ENCODE data around the gene SETD5. TPM values are rescaled to one million over a fixed set of nuclear protein-coding genes. Genes with fewer than 3 reads are reported as not detected.

Gene SETD5
- total RNA-seq, 1 experiment from 2014 or later: 279 TPM

DNA sequence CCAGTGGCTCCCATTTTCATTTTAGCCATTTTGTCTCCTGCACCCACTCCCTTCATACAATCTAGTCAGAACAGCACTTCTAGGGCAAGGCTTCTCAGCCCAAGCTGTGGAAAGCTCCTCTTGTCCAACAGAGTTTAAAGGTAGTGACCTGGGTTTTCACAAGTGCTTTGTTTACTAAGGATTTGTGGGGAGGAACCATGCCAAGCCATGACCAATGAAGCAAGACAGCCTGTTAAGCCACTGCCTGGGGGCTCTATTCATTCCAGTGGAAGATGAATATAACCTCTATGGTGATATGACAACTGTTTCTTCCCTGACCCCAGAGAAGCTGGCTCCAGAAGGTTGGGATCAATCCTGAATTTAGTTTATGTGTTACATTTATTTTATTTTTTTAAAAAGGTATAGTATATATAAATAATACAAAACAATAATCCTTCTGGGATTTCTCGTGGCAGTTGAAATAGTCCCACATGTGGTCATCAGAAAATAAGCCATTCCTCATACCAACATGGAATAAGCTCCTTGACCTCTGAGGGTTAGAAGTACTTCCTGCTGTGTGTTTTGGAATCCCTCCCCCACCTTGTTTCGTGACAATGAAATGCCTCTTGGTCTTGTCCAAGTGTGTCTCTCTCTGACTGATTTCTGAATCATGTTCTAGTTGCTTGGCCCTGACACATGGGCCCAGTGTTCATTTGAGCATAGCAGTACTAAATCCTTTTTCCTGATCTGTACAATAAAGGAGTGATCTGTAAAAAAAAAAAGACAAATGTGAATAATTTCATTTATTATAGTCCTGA, 47.9 kb upstream of the SETD5 start:
- Mint-ChIP-seq H3K4me1 (peaks cover 49% of the 10 kb centered on the region), H3K4me3 (no peak overlapping the region), H3K36me3 (no peaks in the 10 kb centered on the region), H3K9me3 (no peaks in the 10 kb centered on the region), H3K27ac (no peak overlapping the region; the same call in 1 of the 2 replicates), H3K27me3 (ENCODE audit: low read depth) (no peaks in the 10 kb centered on the region)
- DNase-seq (ENCODE audit: low spot score): no peak
- CTCF ChIA-PET: interaction anchor here (1.1 kb wide), 1 partner anchor 151 kb away, joined by 3 read pairs; no protein-coding TSS in a partner anchor
- ATAC-seq: no peak
- TF ChIP-seq, protein P1, sequence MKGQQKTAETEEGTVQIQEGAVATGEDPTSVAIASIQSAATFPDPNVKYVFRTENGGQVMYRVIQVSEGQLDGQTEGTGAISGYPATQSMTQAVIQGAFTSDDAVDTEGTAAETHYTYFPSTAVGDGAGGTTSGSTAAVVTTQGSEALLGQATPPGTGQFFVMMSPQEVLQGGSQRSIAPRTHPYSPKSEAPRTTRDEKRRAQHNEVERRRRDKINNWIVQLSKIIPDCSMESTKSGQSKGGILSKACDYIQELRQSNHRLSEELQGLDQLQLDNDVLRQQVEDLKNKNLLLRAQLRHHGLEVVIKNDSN (CRISPR knock-in tag; IDR thresholded peaks at IDR 0.05): no peak
- TF ChIP-seq MYBL2 (CRISPR knock-in tag; IDR thresholded peaks at IDR 0.05) (no peak), ETV6 (CRISPR knock-in tag; IDR thresholded peaks at IDR 0.05) (no peak), CREM (CRISPR knock-in tag; IDR thresholded peaks at IDR 0.05) (no peak), JAZF1 (CRISPR knock-in tag; IDR thresholded peaks at IDR 0.05) (no peak), NR2C2 (CRISPR knock-in tag; IDR thresholded peaks at IDR 0.05) (no peak), GTF2I (CRISPR knock-in tag; conservative IDR thresholded peaks at IDR 0.05) (no peak)
- TF ChIP-seq, protein P2, sequence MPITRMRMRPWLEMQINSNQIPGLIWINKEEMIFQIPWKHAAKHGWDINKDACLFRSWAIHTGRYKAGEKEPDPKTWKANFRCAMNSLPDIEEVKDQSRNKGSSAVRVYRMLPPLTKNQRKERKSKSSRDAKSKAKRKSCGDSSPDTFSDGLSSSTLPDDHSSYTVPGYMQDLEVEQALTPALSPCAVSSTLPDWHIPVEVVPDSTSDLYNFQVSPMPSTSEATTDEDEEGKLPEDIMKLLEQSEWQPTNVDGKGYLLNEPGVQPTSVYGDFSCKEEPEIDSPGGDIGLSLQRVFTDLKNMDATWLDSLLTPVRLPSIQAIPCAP (CRISPR knock-in tag; IDR thresholded peaks at IDR 0.05): no peak
- POLR2A ChIA-PET: no interaction called here

DNA sequence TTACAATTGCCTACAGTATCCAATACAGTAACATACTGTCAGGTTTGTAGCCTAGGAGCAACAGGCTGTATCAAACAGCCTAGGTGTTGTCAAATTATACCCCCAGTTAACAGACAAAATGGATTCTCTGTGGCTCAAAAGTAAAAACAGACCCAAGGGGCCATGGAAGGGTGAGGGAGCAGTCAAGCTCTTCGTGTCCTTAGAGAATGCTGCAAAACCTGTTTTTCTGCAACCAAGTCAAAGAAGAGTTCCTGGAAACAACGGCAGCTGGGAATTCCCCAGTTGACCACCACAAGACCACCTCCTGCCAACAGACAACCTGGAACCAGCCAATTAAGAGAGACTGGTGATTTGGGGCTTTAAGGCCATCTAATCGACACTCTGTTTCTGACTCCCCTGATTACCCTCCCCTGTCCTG, 45.7 kb upstream of the SETD5 start:
- POLR2A ChIA-PET: interaction anchor here (1.0 to 1.1 kb wide), 2 partner anchors 12 to 70 kb away, joined by 3 to 4 read pairs; no protein-coding TSS in a partner anchor

More for the DNA sequence above, 45.7 kb upstream of the SETD5 start:
- CTCF ChIA-PET: interaction anchor here (0.7 to 2.8 kb wide), 7 partner anchors 9 to 365 kb away, joined by 3 to 43 read pairs (median 4); partner anchors contain the start of gene THUMPD3
- ATAC-seq (peak; percentile 77), DNase-seq (ENCODE audit: low spot score) (peak; percentile 28)
- H3K4me3 Mint-ChIP-seq: peak overlapping the region; percentile 20
- peak overlapping the region; percentile 94 for H3K27ac Mint-ChIP-seq
- no peaks in the 10 kb centered on the region for H3K27me3 Mint-ChIP-seq (ENCODE audit: low read depth)
- no peaks in the 10 kb centered on the region for H3K36me3 Mint-ChIP-seq
- H3K4me1 Mint-ChIP-seq: peaks cover 49% of the 10 kb centered on the region
- TF ChIP-seq, protein P3, sequence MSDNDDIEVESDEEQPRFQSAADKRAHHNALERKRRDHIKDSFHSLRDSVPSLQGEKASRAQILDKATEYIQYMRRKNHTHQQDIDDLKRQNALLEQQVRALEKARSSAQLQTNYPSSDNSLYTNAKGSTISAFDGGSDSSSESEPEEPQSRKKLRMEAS (CRISPR knock-in tag; IDR thresholded peaks at IDR 0.05): no peak
- no peak for TF ChIP-seq NR3C1 (CRISPR knock-in tag; conservative IDR thresholded peaks at IDR 0.05; ENCODE audit: low read depth)
- TF ChIP-seq PRRX2 (CRISPR knock-in tag; IDR thresholded peaks at IDR 0.05): peak; percentile 67; the same call in 1 of the 2 replicates
- peak; percentile 83; the same call in 1 of the 2 replicates for TF ChIP-seq ZNF396 (CRISPR knock-in tag; IDR thresholded peaks at IDR 0.05; ENCODE audit: borderline replicate concordance)
- TF ChIP-seq, protein P4, sequence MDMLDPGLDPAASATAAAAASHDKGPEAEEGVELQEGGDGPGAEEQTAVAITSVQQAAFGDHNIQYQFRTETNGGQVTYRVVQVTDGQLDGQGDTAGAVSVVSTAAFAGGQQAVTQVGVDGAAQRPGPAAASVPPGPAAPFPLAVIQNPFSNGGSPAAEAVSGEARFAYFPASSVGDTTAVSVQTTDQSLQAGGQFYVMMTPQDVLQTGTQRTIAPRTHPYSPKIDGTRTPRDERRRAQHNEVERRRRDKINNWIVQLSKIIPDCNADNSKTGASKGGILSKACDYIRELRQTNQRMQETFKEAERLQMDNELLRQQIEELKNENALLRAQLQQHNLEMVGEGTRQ (CRISPR knock-in tag; IDR thresholded peaks at IDR 0.05): no peak
- TF ChIP-seq, protein P5, sequence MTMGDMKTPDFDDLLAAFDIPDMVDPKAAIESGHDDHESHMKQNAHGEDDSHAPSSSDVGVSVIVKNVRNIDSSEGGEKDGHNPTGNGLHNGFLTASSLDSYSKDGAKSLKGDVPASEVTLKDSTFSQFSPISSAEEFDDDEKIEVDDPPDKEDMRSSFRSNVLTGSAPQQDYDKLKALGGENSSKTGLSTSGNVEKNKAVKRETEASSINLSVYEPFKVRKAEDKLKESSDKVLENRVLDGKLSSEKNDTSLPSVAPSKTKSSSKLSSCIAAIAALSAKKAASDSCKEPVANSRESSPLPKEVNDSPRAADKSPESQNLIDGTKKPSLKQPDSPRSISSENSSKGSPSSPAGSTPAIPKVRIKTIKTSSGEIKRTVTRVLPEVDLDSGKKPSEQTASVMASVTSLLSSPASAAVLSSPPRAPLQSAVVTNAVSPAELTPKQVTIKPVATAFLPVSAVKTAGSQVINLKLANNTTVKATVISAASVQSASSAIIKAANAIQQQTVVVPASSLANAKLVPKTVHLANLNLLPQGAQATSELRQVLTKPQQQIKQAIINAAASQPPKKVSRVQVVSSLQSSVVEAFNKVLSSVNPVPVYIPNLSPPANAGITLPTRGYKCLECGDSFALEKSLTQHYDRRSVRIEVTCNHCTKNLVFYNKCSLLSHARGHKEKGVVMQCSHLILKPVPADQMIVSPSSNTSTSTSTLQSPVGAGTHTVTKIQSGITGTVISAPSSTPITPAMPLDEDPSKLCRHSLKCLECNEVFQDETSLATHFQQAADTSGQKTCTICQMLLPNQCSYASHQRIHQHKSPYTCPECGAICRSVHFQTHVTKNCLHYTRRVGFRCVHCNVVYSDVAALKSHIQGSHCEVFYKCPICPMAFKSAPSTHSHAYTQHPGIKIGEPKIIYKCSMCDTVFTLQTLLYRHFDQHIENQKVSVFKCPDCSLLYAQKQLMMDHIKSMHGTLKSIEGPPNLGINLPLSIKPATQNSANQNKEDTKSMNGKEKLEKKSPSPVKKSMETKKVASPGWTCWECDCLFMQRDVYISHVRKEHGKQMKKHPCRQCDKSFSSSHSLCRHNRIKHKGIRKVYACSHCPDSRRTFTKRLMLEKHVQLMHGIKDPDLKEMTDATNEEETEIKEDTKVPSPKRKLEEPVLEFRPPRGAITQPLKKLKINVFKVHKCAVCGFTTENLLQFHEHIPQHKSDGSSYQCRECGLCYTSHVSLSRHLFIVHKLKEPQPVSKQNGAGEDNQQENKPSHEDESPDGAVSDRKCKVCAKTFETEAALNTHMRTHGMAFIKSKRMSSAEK (CRISPR knock-in tag; IDR thresholded peaks at IDR 0.05; ENCODE audit: borderline replicate concordance): peak; percentile 87; the same call in 1 of the 2 replicates
- TF ChIP-seq, protein P6, sequence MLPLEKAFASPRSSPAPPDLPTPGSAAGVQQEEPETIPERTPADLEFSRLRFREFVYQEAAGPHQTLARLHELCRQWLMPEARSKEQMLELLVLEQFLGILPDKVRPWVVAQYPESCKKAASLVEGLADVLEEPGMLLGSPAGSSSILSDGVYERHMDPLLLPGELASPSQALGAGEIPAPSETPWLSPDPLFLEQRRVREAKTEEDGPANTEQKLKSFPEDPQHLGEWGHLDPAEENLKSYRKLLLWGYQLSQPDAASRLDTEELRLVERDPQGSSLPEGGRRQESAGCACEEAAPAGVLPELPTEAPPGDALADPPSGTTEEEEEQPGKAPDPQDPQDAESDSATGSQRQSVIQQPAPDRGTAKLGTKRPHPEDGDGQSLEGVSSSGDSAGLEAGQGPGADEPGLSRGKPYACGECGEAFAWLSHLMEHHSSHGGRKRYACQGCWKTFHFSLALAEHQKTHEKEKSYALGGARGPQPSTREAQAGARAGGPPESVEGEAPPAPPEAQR (CRISPR knock-in tag; IDR thresholded peaks at IDR 0.05): peak; percentile 88
- TF ChIP-seq ZNF232 (CRISPR knock-in tag; IDR thresholded peaks at IDR 0.05): no peak
- no peaks in the 10 kb centered on the region for H3K9me3 Mint-ChIP-seq
